ENCODE data around the gene AGAP3. TPM values are rescaled to one million over a fixed set of nuclear protein-coding genes. Genes with fewer than 3 reads are reported as not detected.

The AGAP3 gene
- total and polyA plus RNA-seq, 2 donors (not counting 1 experiment from before 2014, with no cell fraction given): 32.9 to 34.2 TPM

DNA sequence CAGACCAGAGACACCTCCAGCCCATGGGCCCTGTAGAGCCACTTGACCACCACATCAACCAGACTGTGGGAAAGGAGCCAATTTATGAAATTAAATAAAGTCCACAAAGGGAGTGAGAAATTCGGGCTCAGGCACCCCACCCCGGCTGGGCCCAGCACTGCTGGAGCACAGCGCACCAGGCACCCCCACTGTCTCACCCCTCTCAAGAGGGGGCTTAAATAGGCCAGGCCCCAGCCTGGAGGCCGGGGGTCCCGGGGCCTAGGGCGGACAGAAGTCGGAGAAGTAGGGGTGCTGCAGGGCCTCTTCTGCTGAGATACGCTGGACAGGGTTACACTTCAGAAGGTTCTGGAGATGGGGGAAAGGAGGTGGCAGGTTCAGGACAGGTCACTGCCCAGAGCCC is 32.5 kb upstream of the AGAP3 start:
- no peaks in the 10 kb centered on the region for H3K9me3 ChIP-seq (ENCODE audit: control insufficient read depth, insufficient read depth, low read depth, low read length)
- H3K9ac ChIP-seq (ENCODE audit: insufficient read depth, low read length): no peak overlapping the region
- no peak overlapping the region for H3K27ac ChIP-seq (ENCODE audit: insufficient read depth, low read length)
- H3K4me2 ChIP-seq (ENCODE audit: extremely low read depth, insufficient read depth, low read length): no peak overlapping the region
- no peak overlapping the region for H3K4me3 ChIP-seq (replicated peaks in 1 of 4; ENCODE audit: control extremely low read depth in 1 of 4, insufficient read depth in 1 of 4, low read depth in 3 of 4, low read length in 4 of 4)
- H3K36me3 ChIP-seq (ENCODE audit: control insufficient read depth, insufficient read depth, low read length): no peaks in the 10 kb centered on the region
- H3K27me3 ChIP-seq (ENCODE audit: control insufficient read depth, insufficient read depth, low read length): no peaks in the 10 kb centered on the region
- H3K4me1 ChIP-seq (ENCODE audit: control insufficient read depth, extremely low read depth, insufficient read depth, low read length): peaks cover 9% of the 10 kb centered on the region
- TF ChIP-seq, protein P1, sequence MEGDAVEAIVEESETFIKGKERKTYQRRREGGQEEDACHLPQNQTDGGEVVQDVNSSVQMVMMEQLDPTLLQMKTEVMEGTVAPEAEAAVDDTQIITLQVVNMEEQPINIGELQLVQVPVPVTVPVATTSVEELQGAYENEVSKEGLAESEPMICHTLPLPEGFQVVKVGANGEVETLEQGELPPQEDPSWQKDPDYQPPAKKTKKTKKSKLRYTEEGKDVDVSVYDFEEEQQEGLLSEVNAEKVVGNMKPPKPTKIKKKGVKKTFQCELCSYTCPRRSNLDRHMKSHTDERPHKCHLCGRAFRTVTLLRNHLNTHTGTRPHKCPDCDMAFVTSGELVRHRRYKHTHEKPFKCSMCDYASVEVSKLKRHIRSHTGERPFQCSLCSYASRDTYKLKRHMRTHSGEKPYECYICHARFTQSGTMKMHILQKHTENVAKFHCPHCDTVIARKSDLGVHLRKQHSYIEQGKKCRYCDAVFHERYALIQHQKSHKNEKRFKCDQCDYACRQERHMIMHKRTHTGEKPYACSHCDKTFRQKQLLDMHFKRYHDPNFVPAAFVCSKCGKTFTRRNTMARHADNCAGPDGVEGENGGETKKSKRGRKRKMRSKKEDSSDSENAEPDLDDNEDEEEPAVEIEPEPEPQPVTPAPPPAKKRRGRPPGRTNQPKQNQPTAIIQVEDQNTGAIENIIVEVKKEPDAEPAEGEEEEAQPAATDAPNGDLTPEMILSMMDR (conservative IDR thresholded peaks at IDR 0.05 in 1 of 2, IDR thresholded peaks at IDR 0.05 in 1 of 2; ENCODE audit: low read depth in 1 of 2, low read length in 2 of 2): no peak
- no peak for DNase-seq (ENCODE audit: low read depth in 2 of 2)
- H4K20me1 ChIP-seq (ENCODE audit: control insufficient read depth, extremely low read depth, insufficient read depth, low read length): no peaks in the 10 kb centered on the region
- no peaks in the 10 kb centered on the region for H3K79me2 ChIP-seq (ENCODE audit: control insufficient read depth, insufficient read depth, low read length)
- H2AFZ ChIP-seq (ENCODE audit: low read length): no peak overlapping the region

DNA sequence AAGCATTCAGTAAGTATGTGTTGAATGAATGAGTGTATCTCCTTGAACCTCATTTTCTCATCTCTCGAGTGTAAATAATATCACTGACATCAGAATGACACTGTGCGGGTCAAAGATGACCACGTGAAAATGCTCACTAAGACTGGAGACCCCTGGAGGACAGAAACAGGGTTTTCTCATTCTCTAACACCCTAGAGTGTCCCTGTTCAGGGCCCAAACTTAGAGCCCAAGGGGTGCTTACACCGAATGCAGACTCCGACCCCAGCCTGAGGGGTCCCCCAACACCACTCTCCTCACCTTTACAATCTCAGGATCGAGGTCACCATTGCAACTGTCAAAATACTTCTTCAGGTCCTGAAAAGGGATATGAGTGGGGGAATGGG is 30.0 kb upstream of the AGAP3 start:
- Histone ChIP-seq H2AFZ (ENCODE audit: low read length) (no peak overlapping the region), H3K4me3 (replicated peaks in 1 of 4; ENCODE audit: control extremely low read depth in 1 of 4, insufficient read depth in 1 of 4, low read depth in 3 of 4, low read length in 4 of 4) (no peak overlapping the region), H3K4me1 (ENCODE audit: control insufficient read depth, extremely low read depth, insufficient read depth, low read length) (peaks cover 15% of the 10 kb centered on the region), H3K79me2 (ENCODE audit: control insufficient read depth, insufficient read depth, low read length) (peaks cover 14% of the 10 kb centered on the region), H3K27me3 (ENCODE audit: control insufficient read depth, insufficient read depth, low read length) (no peaks in the 10 kb centered on the region), H4K20me1 (ENCODE audit: control insufficient read depth, extremely low read depth, insufficient read depth, low read length) (no peaks in the 10 kb centered on the region), H3K27ac (ENCODE audit: insufficient read depth, low read length) (no peak overlapping the region), H3K9me3 (ENCODE audit: control insufficient read depth, insufficient read depth, low read depth, low read length) (no peaks in the 10 kb centered on the region), H3K36me3 (ENCODE audit: control insufficient read depth, insufficient read depth, low read length) (no peaks in the 10 kb centered on the region), H3K4me2 (ENCODE audit: extremely low read depth, insufficient read depth, low read length) (peak overlapping the region; percentile 29), H3K9ac (ENCODE audit: insufficient read depth, low read length) (no peak overlapping the region)
- TF ChIP-seq EZH2 (IDR thresholded peaks at IDR 0.05; ENCODE audit: low read length, missing control alignments): no peak
- TF ChIP-seq, protein P1 (conservative IDR thresholded peaks at IDR 0.05 in 1 of 2, IDR thresholded peaks at IDR 0.05 in 1 of 2; ENCODE audit: low read depth in 1 of 2, low read length in 2 of 2): no peak
- DNase-seq (ENCODE audit: low read depth in 2 of 2): no peak

DNA sequence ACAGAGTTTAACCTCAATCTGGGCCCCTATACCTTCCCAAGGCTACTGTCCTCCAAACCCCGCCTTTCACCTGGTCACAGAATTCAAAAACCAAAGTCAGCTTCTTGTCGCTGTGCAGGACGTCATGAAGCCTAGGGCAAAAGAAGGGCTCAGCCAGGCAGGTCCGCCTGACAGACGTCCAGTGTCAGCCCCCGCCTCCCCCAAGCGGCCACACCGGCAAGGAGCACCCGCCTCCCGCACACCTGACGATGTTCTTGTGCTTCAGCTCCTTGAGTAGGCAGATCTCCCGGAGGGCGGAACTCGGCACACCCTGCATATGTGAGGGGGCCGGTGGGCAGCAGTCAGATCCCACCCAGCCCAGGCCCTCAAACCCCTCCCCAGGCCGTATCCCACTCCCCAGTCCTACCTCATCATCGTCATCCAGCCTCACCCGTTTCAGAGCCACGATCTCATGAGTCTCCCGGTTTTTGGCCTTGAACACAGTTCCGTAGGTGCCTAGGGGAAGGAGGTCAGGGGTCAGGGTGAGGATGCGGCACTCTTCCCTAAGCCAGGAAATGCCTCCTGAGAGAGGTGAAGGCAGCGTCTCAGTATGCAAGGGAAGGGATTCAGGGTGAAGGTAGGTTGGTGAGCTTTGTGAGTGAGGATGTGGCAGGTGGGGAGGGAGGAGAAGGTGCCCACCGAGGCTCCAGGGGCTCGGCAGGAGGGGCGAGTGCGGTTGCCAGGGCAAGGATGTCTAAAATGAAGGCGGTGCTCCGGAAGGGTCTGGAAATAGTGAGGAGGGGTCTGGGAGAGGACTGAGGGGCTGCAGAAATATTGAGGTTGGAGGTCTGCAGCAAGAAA is 29.4 kb upstream of the AGAP3 start:
- H3K27ac ChIP-seq (ENCODE audit: insufficient read depth, low read length): no peak overlapping the region

More for the DNA sequence above, 29.4 kb upstream of the AGAP3 start:
- peak overlapping the region; percentile 85 for H3K4me2 ChIP-seq (ENCODE audit: extremely low read depth, insufficient read depth, low read length)
- H3K27me3 ChIP-seq (ENCODE audit: control insufficient read depth, insufficient read depth, low read length): no peaks in the 10 kb centered on the region
- H3K4me1 ChIP-seq (ENCODE audit: control insufficient read depth, extremely low read depth, insufficient read depth, low read length): peaks cover 17% of the 10 kb centered on the region
- H3K9me3 ChIP-seq (ENCODE audit: control insufficient read depth, insufficient read depth, low read depth, low read length): no peaks in the 10 kb centered on the region
- no peaks in the 10 kb centered on the region for H3K36me3 ChIP-seq (ENCODE audit: control insufficient read depth, insufficient read depth, low read length)
- DNase-seq (ENCODE audit: low read depth in 2 of 2): no peak
- no peak overlapping the region for H2AFZ ChIP-seq (ENCODE audit: low read length)
- H3K4me3 ChIP-seq (replicated peaks in 1 of 4; ENCODE audit: control extremely low read depth in 1 of 4, insufficient read depth in 1 of 4, low read depth in 3 of 4, low read length in 4 of 4): peak overlapping the region; percentile 61 to 89 (median 78)
- peaks cover 21% of the 10 kb centered on the region for H3K79me2 ChIP-seq (ENCODE audit: control insufficient read depth, insufficient read depth, low read length)
- H4K20me1 ChIP-seq (ENCODE audit: control insufficient read depth, extremely low read depth, insufficient read depth, low read length): no peaks in the 10 kb centered on the region
- TF ChIP-seq, protein P1 (conservative IDR thresholded peaks at IDR 0.05 in 1 of 2, IDR thresholded peaks at IDR 0.05 in 1 of 2; ENCODE audit: low read depth in 1 of 2, low read length in 2 of 2): no peak
- no peak for TF ChIP-seq EZH2 (IDR thresholded peaks at IDR 0.05; ENCODE audit: low read length, missing control alignments)
- no peak overlapping the region for H3K9ac ChIP-seq (ENCODE audit: insufficient read depth, low read length)

Data from fibroblast of lung (primary cell).